HG03558 (cell line): ENCODE measurements around the gene LGR6.
"Not testable (repeated sequence)": the region's sequence is repeated elsewhere in the genome, so short reads cannot be mapped to it uniquely, and the experiment has no call there.

Experiments used
- ATAC-seq: cut with Tn5 transposase; IDR thresholded peaks from one replicate; pipeline ENCODE4 v1.9.1; 2021; ENCODE audit warnings: moderate number of reproducible peaks; ENCODE audit not compliant: unreplicated experiment; ENCODE audit errors: extremely low read depth

LGR6 gene

DNA sequence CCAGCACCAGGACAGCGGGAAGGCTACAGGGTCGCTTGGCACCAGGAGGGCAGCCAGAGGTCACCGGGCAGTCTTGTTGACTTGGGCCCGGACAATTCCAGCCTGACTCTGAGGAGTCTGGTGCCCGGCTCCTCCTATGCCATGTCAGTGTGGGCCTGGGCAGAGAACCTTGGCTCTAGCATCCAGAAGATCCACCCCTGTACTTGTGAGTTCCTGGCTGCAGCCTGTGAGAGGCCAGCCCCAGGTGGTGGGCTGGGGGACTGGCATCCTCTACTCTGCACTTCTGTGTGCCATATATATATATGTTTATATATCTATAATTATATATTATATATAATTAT, 21.6 kb upstream of the LGR6 start:
- ATAC-seq: no peak

- no peak for ATAC-seq
These were observed 19.6 kb upstream of the LGR6 start for GRCh38 chr1:202173993-202174392.

DNA sequence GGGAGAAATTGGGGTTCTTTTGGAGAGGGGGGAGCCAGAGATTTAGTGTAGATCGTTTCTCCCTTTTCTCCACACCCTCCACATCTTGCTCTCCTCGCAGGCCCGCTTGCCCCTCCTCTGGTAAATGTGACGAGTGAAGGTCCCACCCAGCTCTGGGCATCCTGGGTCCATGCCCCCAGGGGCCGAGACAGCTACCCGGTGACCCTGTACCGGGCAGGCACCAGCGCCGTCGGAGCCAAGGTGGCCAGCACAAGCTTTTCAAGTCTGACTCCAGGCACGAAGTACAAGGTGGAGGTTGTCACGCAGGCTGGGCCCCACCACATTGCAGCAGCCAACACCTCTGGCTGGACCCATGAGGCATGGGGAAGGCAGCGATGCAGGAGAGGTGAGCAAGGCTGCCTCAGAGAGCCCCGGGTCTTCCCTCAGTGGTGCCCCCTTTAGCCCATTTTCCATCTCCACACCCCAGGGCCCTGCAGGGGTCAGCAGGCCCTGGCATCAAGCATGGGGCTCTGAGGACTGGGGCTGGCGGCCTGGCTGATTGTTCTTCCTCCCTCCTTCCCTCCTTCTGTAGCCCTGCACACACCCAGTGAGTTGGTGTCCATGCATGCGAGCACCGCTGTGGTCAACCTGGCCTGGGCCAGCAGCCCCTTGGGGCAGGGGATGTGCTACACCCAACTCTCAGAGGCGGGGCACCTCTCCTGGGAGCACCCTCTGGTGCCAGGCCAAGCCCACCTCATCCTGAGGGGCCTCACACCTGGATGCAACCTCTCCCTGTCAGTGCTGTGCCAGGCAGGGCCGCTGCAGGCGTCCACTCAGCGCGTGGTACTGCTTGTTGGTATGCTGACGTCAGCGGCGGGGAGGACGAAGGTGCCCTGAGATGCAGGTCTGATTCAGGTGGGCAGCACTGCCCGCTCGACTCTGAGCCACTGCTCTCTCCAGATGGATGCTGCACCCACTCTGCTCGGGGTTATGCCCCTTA, 16.4 kb upstream of the LGR6 start:
- no peak for ATAC-seq

DNA sequence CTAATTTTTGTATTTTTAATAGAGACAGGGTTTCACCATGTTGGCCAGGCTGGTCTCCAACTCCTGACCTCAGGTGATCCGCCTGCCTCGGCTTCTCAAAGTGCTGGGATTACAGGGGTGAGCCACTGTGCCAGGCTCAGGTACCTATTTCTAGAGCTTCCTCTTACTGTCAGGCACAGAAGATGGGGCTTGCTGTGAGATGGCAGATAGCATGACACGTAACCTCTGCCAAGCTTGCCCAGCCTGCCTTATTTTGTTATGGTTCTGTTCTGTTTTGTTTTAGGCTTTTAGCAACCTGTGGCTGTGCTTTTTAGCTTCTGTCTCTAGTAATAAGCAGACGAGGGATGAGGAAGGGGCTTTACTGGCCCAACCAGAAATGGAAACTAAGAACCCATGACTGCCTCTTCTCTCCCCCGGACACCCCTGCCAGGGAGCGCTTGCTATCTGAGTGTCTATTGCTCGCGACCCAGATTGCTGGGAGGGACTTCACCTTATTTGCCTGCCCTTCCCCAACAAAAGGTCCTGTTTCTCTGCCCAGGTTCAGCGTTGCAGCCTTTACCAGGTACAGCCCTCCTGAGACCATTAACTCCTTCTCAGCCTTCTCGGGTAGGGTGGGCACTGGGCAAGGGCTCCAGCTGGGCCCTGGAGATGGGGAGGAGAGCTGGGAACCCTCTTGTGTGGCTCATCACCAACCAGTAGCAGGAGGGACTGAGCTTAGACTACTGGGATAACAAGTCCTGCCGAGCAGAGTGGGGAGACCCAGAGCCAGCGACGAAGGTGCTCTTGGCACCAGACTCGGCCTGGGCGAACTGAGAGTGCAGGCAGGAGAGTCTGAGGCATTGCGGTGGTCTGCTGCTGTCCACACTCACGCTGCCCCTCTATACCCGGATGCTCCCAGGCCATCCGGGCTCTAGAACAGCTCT, 13.5 kb upstream of the LGR6 start:
- no peak for ATAC-seq

DNA sequence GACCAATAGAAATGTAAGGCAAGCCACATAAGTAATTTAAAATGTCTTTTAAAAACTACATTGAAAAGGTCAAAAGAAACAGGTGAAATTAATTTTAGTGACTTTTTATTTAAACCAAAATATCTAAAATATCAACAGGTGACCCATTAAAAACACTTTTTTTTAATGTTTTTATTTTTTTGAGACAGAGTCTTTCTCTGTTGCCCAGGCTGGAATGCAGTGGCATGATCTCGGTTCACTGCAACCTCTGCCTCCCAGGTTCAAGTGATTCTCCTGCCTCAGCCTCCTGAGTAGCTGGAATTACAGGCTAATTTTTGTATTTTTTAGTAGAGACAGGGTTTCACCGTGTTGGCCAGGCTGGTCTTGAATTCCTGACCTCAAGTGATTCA, 12.9 kb upstream of the LGR6 start:
- not testable (repeated sequence) for ATAC-seq

- ATAC-seq: no peak
These were observed 12.0 kb upstream of the LGR6 start for GRCh38 chr1:202181586-202181985.

DNA sequence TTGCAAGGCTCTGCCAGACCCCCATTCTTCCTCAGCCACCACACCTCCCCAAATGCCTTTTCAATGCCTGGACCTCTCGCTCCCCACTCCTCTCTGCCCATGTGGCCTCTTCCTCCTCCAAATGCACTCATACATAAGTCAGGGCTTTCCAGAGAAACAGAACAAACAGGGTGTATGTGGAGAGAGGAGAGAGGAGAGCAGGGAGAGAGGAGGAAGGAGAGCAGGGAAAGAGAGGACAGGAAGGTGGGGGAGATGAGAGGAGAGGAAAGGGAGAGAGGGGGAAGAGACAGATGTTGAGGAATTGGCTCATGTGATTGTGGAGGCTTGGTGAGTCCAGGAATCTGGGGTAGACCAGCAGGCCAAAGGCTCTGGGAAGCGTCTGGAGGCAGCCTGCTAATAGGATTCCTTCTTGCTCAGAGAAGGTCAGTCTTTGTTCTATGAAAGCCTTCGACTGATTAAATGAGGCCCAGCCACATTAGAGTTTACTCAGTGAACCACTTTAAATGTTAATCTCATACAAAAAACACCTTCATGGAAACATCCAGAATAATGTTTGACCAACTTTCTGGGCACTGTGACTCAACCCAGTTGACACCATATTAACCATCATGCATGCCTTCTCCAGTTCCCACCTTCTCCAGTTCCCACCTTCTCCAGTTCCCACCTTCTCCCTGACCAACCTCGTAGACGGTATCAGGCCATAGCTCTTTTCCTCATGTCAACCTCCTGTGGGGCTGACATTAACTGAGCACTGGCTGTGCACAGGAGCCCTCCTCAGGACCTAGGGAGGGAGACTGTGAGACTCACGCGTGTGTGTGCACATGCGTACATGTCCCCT, 11.3 kb upstream of the LGR6 start:
- ATAC-seq: no peak

DNA sequence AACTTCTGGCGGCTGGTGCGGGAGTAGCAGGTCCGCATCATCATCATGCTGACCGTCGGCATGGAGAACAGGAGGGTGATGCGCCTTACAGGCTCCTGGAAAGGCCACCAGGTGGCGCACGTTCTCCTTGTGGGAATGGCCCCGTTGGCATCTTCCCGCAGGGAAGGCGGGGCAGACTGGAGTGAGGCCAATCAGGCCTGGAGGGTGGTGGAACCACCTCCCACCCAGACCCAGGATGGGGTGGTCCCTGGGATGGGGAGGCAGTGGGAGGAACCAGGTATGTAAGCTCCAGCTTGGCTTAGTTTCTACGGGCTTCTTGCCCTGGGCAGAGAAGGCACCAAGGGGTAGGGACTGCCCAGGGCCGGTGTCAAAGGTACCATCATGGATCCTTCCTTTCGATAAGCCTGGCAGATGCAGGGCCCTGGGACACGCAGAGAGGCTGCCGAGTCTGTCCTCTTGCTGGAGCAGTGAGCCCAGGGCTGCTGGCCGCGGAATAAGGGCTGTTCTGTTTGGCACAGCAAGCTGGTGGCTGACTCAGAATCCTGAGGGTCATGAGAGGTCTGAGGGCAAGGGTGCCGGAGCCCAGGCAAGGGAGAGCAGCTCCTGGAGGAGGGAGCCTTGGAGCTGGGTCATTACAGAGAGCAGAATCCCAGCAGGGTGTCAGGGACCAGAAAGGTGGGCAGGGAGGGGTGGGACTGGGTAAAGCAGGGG, 8.7 kb upstream of the LGR6 start:
- ATAC-seq: no peak

- no peak for ATAC-seq
These were observed 7.3 kb upstream of the LGR6 start for GRCh38 chr1:202186327-202186726.

DNA sequence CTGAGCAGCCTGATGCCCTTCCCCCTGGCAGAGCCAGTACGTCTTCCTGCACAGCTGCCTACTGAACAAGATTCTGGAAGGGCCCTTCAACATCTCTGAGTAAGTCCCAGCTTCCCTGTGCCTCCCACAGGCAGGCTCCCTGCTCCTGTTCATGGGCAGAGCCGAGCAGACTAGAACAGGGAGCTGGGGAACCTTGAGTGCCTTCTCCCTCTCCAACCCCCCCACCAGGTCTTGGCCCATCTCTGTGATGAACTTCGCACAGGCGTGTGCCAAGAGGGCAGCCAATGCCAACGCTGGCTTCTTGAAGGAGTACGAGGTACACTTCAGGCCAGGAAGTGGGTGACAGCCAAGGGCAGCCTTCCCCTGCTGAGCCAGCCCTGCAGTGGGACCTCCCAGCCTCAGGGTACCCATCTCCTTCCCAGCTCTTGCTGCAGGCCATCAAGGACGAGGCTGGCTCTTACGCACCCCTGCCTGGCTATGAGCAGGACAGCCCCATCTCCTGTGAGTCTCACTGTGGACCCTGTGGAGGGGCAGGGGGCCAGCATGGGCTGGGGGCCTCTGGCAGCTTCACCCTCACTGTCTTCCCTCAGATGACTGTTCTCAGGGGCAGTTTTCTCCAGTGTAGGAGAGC, 6.4 kb upstream of the LGR6 start:
- ATAC-seq: no peak

DNA sequence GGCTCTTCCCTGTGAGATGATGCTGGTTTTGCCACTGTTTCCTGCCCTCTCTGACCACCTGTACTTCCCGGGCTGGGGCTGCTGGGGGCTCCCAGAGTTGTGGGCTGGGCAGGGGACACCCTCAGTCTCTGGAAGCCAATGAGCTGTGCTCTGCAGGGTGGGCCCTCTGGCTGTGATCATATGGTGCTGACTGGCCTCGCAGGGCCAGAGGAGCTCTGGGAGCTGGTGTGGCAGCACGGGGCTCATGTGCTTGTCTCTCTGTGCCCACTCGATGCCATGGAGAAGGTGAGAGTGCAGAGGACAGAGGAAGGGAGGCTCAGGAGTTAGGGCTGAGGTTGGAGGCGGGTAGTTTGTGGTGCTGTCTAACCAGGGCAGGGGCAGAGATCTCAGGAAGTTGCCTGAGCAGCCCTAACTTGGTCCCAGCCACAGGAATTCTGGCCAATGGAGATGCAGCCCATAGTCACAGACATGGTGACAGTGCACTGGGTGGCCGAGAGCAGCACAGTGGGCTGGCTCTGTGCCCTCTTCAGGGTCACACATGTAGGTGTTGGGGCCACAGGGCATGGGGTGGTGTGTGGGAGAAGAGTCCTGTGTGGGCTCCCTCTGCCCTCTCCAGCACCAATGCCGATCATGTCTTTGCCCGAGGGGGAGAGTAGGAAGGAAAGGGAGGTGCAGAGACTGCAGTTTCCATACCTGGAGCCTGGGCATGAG, 5.7 kb upstream of the LGR6 start:
- no peak for ATAC-seq

- ATAC-seq: no peak
These were observed 4.4 kb upstream of the LGR6 start for GRCh38 chr1:202189001-202189790.

DNA sequence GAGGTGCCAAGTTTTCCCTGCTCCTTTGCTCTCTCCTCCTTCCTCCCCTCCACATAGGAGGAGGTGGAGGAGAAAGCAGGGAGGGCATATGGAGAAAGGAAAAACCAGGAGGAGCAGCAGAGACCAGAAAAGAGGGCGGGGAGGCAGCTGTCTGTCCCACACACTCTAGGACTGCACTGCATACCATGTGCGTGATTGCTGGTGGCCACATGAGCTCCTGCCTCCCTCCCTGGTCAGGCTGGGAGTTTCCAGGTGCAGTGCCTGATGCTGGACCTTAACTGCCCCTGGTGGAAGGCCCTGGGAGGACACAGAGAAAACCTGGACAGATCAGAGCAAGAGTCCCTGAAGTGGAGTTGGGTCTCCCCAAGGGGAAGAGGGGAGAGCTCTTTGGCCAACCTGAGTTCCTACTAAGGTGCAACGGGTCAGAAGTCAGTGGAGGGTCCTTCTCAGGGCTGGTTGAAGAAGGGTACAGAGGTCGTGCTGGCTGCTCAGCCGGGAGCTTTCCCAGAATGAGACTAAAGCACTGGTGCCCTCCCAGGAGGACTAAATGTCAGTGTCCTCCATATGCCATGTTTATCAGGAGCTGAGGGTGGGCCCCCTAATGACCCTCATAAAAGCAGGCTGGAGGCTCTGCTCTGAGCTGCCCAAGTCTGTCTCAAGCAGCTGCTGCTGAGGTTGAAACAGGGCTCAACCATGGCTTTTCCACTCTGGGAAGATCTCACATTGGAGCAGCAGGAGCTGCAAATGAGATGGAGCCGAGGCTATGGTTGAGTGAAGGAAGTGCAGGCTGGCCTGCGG, 3.5 kb upstream of the LGR6 start:
- ATAC-seq: no peak

- not testable (repeated sequence) for ATAC-seq
These were observed 2.2 kb upstream of the LGR6 start for GRCh38 chr1:202191391-202191790.

- ATAC-seq: no peak
These were observed 607 bp upstream of the LGR6 start for GRCh38 chr1:202192770-202193613.

GRCh38 chr1:202194328-202194648, 689 bp downstream of the LGR6 start:
- no peak for ATAC-seq
